Stimulated activated naive B cell treated with anti-CD40 and anti-IgM and Interleukin-4, amounts not matched to agents 10 μg/mL and 1 μg/mL and 100 μg/mL, for 72 hours (primary cell): ENCODE data around the gene ANXA7.
A peak's percentile ranks its signal among the peaks of the same experiment; 100 is the strongest.
"Not testable (repeated sequence)": the region's sequence is repeated elsewhere in the genome, so short reads cannot be mapped to it uniquely, and the experiment has no call there.

Experiments
- ATAC-seq, 2 donors: fragments of 150-1000 bp; cut with Tn5 transposase; replicated peaks; 2 replicates each; pipeline ENCODE4 v1.10.0; 2021; ENCODE audit warnings: moderate library complexity in 1 of 2
- DNase-seq: peaks from one replicate; pipeline ENCODE4 v3.0.0; 2021
- H3K27ac Mint-ChIP-seq: one replicate; pipeline ENCODE4 v1.8.0; 2022; ENCODE audit warnings: mild to moderate bottlenecking, mixed read lengths
- H3K27me3 Mint-ChIP-seq, 2 donors: one replicate each; pipeline ENCODE4 v1.8.0; 2022; ENCODE audit warnings: mixed read lengths in 2 of 2
- H3K36me3 Mint-ChIP-seq, 2 donors: one replicate each; pipeline ENCODE4 v1.8.0; 2022; ENCODE audit warnings: mixed read lengths in 2 of 2, mild to moderate bottlenecking in 1 of 2
- H3K4me1 Mint-ChIP-seq, 2 donors: one replicate each; pipeline ENCODE4 v1.8.0; 2022; ENCODE audit warnings: mixed read lengths in 2 of 2, mild to moderate bottlenecking in 1 of 2
- H3K4me3 Mint-ChIP-seq, 2 donors: one replicate each; pipeline ENCODE4 v1.8.0; 2022; ENCODE audit warnings: mild to moderate bottlenecking in 2 of 2, mixed read lengths in 2 of 2, moderate library complexity in 1 of 2
- H3K9me3 Mint-ChIP-seq, 2 donors: one replicate each; pipeline ENCODE4 v1.8.0; 2022; ENCODE audit warnings: mixed read lengths in 2 of 2, mild to moderate bottlenecking in 1 of 2

The ANXA7 gene

GRCh38 chr10:73394325-73394724, 19.5 kb downstream of the ANXA7 start:
- H3K9me3 Mint-ChIP-seq, DNase-seq, H3K27ac Mint-ChIP-seq, H3K4me3 Mint-ChIP-seq, ATAC-seq, H3K27me3 Mint-ChIP-seq: not testable (repeated sequence)
- Mint-ChIP-seq H3K4me1 (peaks cover 4 to 24% of the 10 kb centered on the region in 2 donors), H3K36me3 (peaks cover 42 to 58% of the 10 kb centered on the region in 2 donors)

- H3K36me3 Mint-ChIP-seq: peaks cover 33 to 55% of the 10 kb centered on the region in 2 donors
- no peak overlapping the region for H3K4me3 Mint-ChIP-seq
- H3K9me3 Mint-ChIP-seq: no peaks in the 10 kb centered on the region
- no peak for ATAC-seq
- peak overlapping the region; percentile 42 for H3K27ac Mint-ChIP-seq
- no peaks in the 10 kb centered on the region for H3K27me3 Mint-ChIP-seq
- DNase-seq: no peak
- H3K4me1 Mint-ChIP-seq: peaks cover 3 to 18% of the 10 kb centered on the region in 2 donors
Observed at GRCh38 chr10:73388228-73388627, 25.6 kb downstream of the ANXA7 start.

- no peak overlapping the region for H3K4me3 Mint-ChIP-seq
- H3K36me3 Mint-ChIP-seq: peaks cover 31 to 51% of the 10 kb centered on the region in 2 donors
- DNase-seq: no peak
- no peaks in the 10 kb centered on the region for H3K9me3 Mint-ChIP-seq
- H3K27ac Mint-ChIP-seq: no peak overlapping the region
- no peak for ATAC-seq
- H3K27me3 Mint-ChIP-seq: no peaks in the 10 kb centered on the region
- peaks cover 0 to 8% of the 10 kb centered on the region in 2 donors for H3K4me1 Mint-ChIP-seq
Observed at GRCh38 chr10:73386583-73386982, 27.3 kb downstream of the ANXA7 start.

GRCh38 chr10:73379064-73379748, 34.7 kb downstream of the ANXA7 start:
- no peaks in the 10 kb centered on the region for H3K9me3 Mint-ChIP-seq
- ATAC-seq: peak; percentile 89 to 97
- no peak for DNase-seq
- H3K27me3 Mint-ChIP-seq: no peaks in the 10 kb centered on the region
- peak overlapping the region in 1 of 2 donors; percentile 44 for H3K4me3 Mint-ChIP-seq
- peaks cover 37 to 48% of the 10 kb centered on the region in 2 donors for H3K36me3 Mint-ChIP-seq
- H3K4me1 Mint-ChIP-seq: peaks cover 11 to 15% of the 10 kb centered on the region in 2 donors
- H3K27ac Mint-ChIP-seq: peak overlapping the region; percentile 92

- Mint-ChIP-seq H3K4me3 (no peak overlapping the region), H3K9me3 (no peaks in the 10 kb centered on the region), H3K27ac (no peak overlapping the region), H3K4me1 (peaks cover 11 to 15% of the 10 kb centered on the region in 2 donors), H3K27me3 (no peaks in the 10 kb centered on the region), H3K36me3 (peaks cover 38 to 52% of the 10 kb centered on the region in 2 donors)
- ATAC-seq (no peak), DNase-seq (no peak)
Observed at GRCh38 chr10:73376679-73377078, 37.2 kb downstream of the ANXA7 start.

- Mint-ChIP-seq H3K4me3 (no peak overlapping the region), H3K36me3 (peaks cover 54 to 62% of the 10 kb centered on the region in 2 donors), H3K27me3 (no peaks in the 10 kb centered on the region), H3K27ac (no peak overlapping the region), H3K4me1 (peaks cover 0 to 7% of the 10 kb centered on the region in 2 donors), H3K9me3 (peaks cover 0 to 2% of the 10 kb centered on the region in 2 donors)
- no peak for DNase-seq
- peak in 1 of 2 donors; percentile 38 for ATAC-seq
Observed at GRCh38 chr10:73368238-73368637, 45.6 kb downstream of the ANXA7 start.

GRCh38 chr10:73366381-73367298, 47.2 kb downstream of the ANXA7 start:
- Mint-ChIP-seq H3K9me3 (peaks cover 0 to 2% of the 10 kb centered on the region in 2 donors), H3K27ac (peak overlapping the region; percentile 84), H3K27me3 (no peaks in the 10 kb centered on the region), H3K4me1 (peaks cover 0 to 7% of the 10 kb centered on the region in 2 donors), H3K36me3 (peaks cover 57 to 69% of the 10 kb centered on the region in 2 donors), H3K4me3 (no peak overlapping the region)
- DNase-seq (no peak), ATAC-seq (peak; percentile 34 to 55)

GRCh38 chr10:73364964-73365363, 48.9 kb downstream of the ANXA7 start:
- Mint-ChIP-seq H3K9me3 (peaks cover 0 to 2% of the 10 kb centered on the region in 2 donors), H3K27ac (no peak overlapping the region), H3K36me3 (peaks cover 47 to 55% of the 10 kb centered on the region in 2 donors), H3K27me3 (no peaks in the 10 kb centered on the region), H3K4me3 (no peak overlapping the region), H3K4me1 (peaks cover 0 to 7% of the 10 kb centered on the region in 2 donors)
- ATAC-seq (no peak), DNase-seq (no peak)

GRCh38 chr10:73359492-73359891, 54.4 kb downstream of the ANXA7 start:
- H3K9me3 Mint-ChIP-seq: no peaks in the 10 kb centered on the region
- DNase-seq (no peak), ATAC-seq (no peak)
- H3K4me1 Mint-ChIP-seq: peaks cover 6 to 10% of the 10 kb centered on the region in 2 donors
- peaks cover 12 to 22% of the 10 kb centered on the region in 2 donors for H3K36me3 Mint-ChIP-seq
- H3K27me3 Mint-ChIP-seq: no peaks in the 10 kb centered on the region
- H3K4me3 Mint-ChIP-seq: no peak overlapping the region
- H3K27ac Mint-ChIP-seq: no peak overlapping the region

- Mint-ChIP-seq H3K27me3 (no peaks in the 10 kb centered on the region), H3K4me3 (peak within 1 kb of the TSS; percentile 96 to 98), H3K9me3 (no peaks in the 10 kb centered on the region), H3K4me1 (peaks cover 6 to 10% of the 10 kb centered on the region in 2 donors), H3K36me3 (peaks cover 12 to 19% of the 10 kb centered on the region in 2 donors), H3K27ac (peak within 1 kb of the TSS; percentile 97)
- ATAC-seq (peak; percentile 97), DNase-seq (peak; percentile 92)
Observed at GRCh38 chr10:73358331-73359279, 55.3 kb downstream of the ANXA7 start, which contains the start of gene CFAP70. TSS of gene CFAP70 (minus strand) at chr10:73358864. CDS start at chr10:73354796, 4,068 bp downstream.

GRCh38 chr10:73357821-73358220, 56.0 kb downstream of the ANXA7 start:
- DNase-seq (no peak), ATAC-seq (no peak)
- peak overlapping the region; percentile 97 for H3K27ac Mint-ChIP-seq
- peaks cover 6 to 10% of the 10 kb centered on the region in 2 donors for H3K4me1 Mint-ChIP-seq
- peaks cover 9 to 16% of the 10 kb centered on the region in 2 donors for H3K36me3 Mint-ChIP-seq
- no peaks in the 10 kb centered on the region for H3K27me3 Mint-ChIP-seq
- H3K4me3 Mint-ChIP-seq: peak overlapping the region; percentile 96 to 98
- no peaks in the 10 kb centered on the region for H3K9me3 Mint-ChIP-seq

GRCh38 chr10:73357166-73357565, 56.7 kb downstream of the ANXA7 start:
- no peaks in the 10 kb centered on the region for H3K9me3 Mint-ChIP-seq
- no peaks in the 10 kb centered on the region for H3K27me3 Mint-ChIP-seq
- peaks cover 3 to 10% of the 10 kb centered on the region in 2 donors for H3K36me3 Mint-ChIP-seq
- H3K4me1 Mint-ChIP-seq: peaks cover 6 to 10% of the 10 kb centered on the region in 2 donors
- peak overlapping the region in 1 of 2 donors; percentile 10 for H3K4me3 Mint-ChIP-seq
- DNase-seq (no peak), ATAC-seq (no peak)
- H3K27ac Mint-ChIP-seq: no peak overlapping the region

- Mint-ChIP-seq H3K4me1 (no peaks in the 10 kb centered on the region), H3K9me3 (no peaks in the 10 kb centered on the region), H3K4me3 (no peak overlapping the region), H3K27me3 (no peaks in the 10 kb centered on the region), H3K36me3 (peaks cover 0 to 4% of the 10 kb centered on the region in 2 donors), H3K27ac (no peak overlapping the region)
- DNase-seq (no peak), ATAC-seq (peak in 1 of 2 donors; percentile 43)
Observed at GRCh38 chr10:73344269-73344668, 69.6 kb downstream of the ANXA7 start.
